Pancreas (tissue), 10 donors: ENCODE measurements around the gene STAG1. TPM values are rescaled to one million over a fixed set of nuclear protein-coding genes. Genes with fewer than 3 reads are reported as not detected.
A peak's percentile ranks its signal among the peaks of the same experiment; 100 is the strongest.
"Not testable (repeated sequence)": the region's sequence is repeated elsewhere in the genome, so short reads cannot be mapped to it uniquely, and the experiment has no call there.

ENCODE experiments used
- ATAC-seq, 4 donors: fragments of 200-7000 bp; cut with Tn5 transposase; one replicate each; pipeline versions ENCODE4 v1.8.0 to v1.9.1; 2020; ENCODE audit warnings: mild to moderate bottlenecking in 4 of 4, moderate library complexity in 4 of 4
- DNase-seq, 6 donors: peaks; one replicate each; pipeline ENCODE4 v3.0.0-alpha.2; 2020
- FAIRE-seq: peaks from 2 replicates; lab custom pipeline; 2012; peaks lifted over from hg19 to GRCh38; lab: Jason Lieb, UNC
- H3K27ac ChIP-seq, 4 donors: fragments of 200-600 bp; sonication (generic); 1 replicate in 3 of 4; 2 replicates in 1 of 4; pipeline versions ENCODE4 v1.5.0 to v1.8.0; 2020
- H3K27me3 ChIP-seq, 4 donors: fragments of 200-600 bp; one replicate each; pipeline ENCODE4 v1.8.0; 2021
- H3K36me3 ChIP-seq, 3 donors: fragments of 200-600 bp; sonication (generic) in 1 of 3; one replicate each; pipeline versions ENCODE4 v1.5.0 to v1.8.0; 2020 to 2021
- H3K4me1 ChIP-seq, 3 donors: fragments of 200-600 bp; one replicate each; pipeline ENCODE4 v1.8.0; 2021
- H3K4me3 ChIP-seq, 4 donors: fragments of 200-600 bp; sonication (generic) in 2 of 4; one replicate each; pipeline versions ENCODE4 v1.5.0 to v1.8.0; 2020 to 2021
- H3K9me3 ChIP-seq, 4 donors: fragments of 200-600 bp; one replicate each; pipeline ENCODE4 v1.8.0; 2021
- WGBS, 2 donors: extraction: QIAGEN DNeasy Blood & Tissue Kit; methylation state at CpG; one replicate each; pipeline ENCODE4 v1.1.7; 2013; 5-methylcytosine and 5-hydroxymethylcytosine counted together
- intact Hi-C, 3 donors: fragments of 100-400 bp; cut with DNase I; formaldehyde crosslinking; loops; one replicate each; pipeline versions ENCODE4 v1.11.1 to v1.14.2; 2022
- polyA plus RNA-seq, 2 donors: library from polyadenylated mRNA; stranded (reverse); fragments of 200-250 nt; gene quantifications; one replicate each; pipeline ENCODE4 v1.2.3, GENCODE V29; 2013
- total RNA-seq, 6 donors: library from RNA; stranded (reverse); fragmentation: NEBNext Ultra II Directional in 4 of 6; extraction: Animal tissue kit (Norgen Biotek cat#: 25700) in 4 of 6; gene quantifications; one replicate each; pipeline versions ENCODE4 v1.2.1 to v1.2.4, GENCODE V29; 2021 to 2023
- TF ChIP-seq, protein P1 (sequence below), 4 donors: fragments of 200-600 bp; sonication (generic) in 3 of 4; IDR thresholded peaks; one replicate each; pipeline versions ENCODE4 v1.5.0 to v1.8.0; 2021; ENCODE audit warnings: antibody characterized with exemption in 4 of 4
- donor health status: healthy with polysubstance abuse.
- donor health status: DM: no; HTN: no; CAD: no; lungs with moderate emphysema.
- donor health status: DM: no; HTN: no; CAD: no.
- donor health status: control.
- donor health status: control.
- donor health status: Bipolar disorder and iron deficiency.
- donor health status: DM: yes; HTN: yes; CAD: no.
- donor health status: DM: no; HTN: no; CAD: no.
- donor health status: DM: no; HTN: no; CAD: no.
- donor health status: DM: yes; HTN: yes; CAD: no.

Gene STAG1
- total and polyA plus RNA-seq, 8 donors = 6.8 to 24.1 (median 18.6) TPM

- H3K4me1 ChIP-seq = peaks cover 15 to 24% (median 15%) of the 10 kb centered on the region in 3 donors
- H3K4me3 ChIP-seq = no peak overlapping the region
- DNase-seq (no peak), FAIRE-seq (no peak), ATAC-seq (no peak)
- peak overlapping the region in 2 of 4 donors; percentile 14 to 27 for H3K27ac ChIP-seq
- 27 to 30% methylated on average over 4 of the region's 4 CpGs for WGBS, 2 donors
- TF ChIP-seq, protein P1, sequence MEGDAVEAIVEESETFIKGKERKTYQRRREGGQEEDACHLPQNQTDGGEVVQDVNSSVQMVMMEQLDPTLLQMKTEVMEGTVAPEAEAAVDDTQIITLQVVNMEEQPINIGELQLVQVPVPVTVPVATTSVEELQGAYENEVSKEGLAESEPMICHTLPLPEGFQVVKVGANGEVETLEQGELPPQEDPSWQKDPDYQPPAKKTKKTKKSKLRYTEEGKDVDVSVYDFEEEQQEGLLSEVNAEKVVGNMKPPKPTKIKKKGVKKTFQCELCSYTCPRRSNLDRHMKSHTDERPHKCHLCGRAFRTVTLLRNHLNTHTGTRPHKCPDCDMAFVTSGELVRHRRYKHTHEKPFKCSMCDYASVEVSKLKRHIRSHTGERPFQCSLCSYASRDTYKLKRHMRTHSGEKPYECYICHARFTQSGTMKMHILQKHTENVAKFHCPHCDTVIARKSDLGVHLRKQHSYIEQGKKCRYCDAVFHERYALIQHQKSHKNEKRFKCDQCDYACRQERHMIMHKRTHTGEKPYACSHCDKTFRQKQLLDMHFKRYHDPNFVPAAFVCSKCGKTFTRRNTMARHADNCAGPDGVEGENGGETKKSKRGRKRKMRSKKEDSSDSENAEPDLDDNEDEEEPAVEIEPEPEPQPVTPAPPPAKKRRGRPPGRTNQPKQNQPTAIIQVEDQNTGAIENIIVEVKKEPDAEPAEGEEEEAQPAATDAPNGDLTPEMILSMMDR (IDR thresholded peaks at IDR 0.05) = no peak
- no peaks in the 10 kb centered on the region for H3K9me3 ChIP-seq
- intact Hi-C loops = loop anchor here in 1 of 3 donors (10.0 kb wide), 1 partner anchor 674 kb away; no protein-coding TSS in a partner anchor
- H3K27me3 ChIP-seq = no peaks in the 10 kb centered on the region
- no peaks in the 10 kb centered on the region for H3K36me3 ChIP-seq
Measured at GRCh38 chr3:136749091-136749490, 3.1 kb downstream of the STAG1 start.

DNA sequence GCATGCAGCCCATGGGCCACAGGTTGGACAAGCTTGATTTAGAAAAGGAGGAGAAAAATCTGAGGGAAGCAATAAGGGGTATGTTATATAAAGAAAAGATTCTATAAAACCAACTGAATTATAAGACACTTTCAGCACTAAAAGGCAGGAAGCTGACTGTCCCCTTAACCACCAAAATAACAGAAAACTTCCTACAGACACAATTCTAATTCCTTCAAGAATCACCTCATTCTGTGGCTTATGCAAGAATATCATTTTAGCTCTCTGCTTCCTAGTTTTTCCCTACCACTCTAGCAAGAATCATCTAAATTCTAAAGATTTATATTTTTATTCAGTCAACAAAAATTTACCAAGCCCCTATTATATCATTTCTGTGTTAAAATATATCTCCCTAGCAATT is 6.3 kb downstream of the STAG1 start:
- Histone ChIP-seq H3K36me3 (no peaks in the 10 kb centered on the region), H3K4me1 (peaks cover 14 to 15% (median 15%) of the 10 kb centered on the region in 3 donors), H3K27me3 (no peaks in the 10 kb centered on the region), H3K4me3 (no peak overlapping the region), H3K9me3 (no peaks in the 10 kb centered on the region), H3K27ac (no peak overlapping the region)
- intact Hi-C loops = loop anchor here in 1 of 3 donors (10.0 kb wide), 1 partner anchor 671 kb away; no protein-coding TSS in a partner anchor
- DNase-seq (no peak), FAIRE-seq (no peak), ATAC-seq (no peak)
- TF ChIP-seq, protein P1 (IDR thresholded peaks at IDR 0.05) = no peak

- H3K27ac ChIP-seq = no peak overlapping the region
- TF ChIP-seq, protein P1 (IDR thresholded peaks at IDR 0.05) = no peak
- H3K4me3 ChIP-seq = no peak overlapping the region
- 66 to 74% methylated on average over 2 of the region's 2 CpGs for WGBS, 2 donors
- DNase-seq (no peak), FAIRE-seq (no peak), ATAC-seq (peak in 1 of 4 donors; percentile 17)
- intact Hi-C loops = loop anchor here in 1 of 3 donors (10.0 kb wide), 1 partner anchor 666 kb away; no protein-coding TSS in a partner anchor
- H3K4me1 ChIP-seq = no peaks in the 10 kb centered on the region
- H3K9me3 ChIP-seq = no peaks in the 10 kb centered on the region
- no peaks in the 10 kb centered on the region for H3K36me3 ChIP-seq
- no peaks in the 10 kb centered on the region for H3K27me3 ChIP-seq
Measured at GRCh38 chr3:136741063-136741462, 11.1 kb downstream of the STAG1 start.

DNA sequence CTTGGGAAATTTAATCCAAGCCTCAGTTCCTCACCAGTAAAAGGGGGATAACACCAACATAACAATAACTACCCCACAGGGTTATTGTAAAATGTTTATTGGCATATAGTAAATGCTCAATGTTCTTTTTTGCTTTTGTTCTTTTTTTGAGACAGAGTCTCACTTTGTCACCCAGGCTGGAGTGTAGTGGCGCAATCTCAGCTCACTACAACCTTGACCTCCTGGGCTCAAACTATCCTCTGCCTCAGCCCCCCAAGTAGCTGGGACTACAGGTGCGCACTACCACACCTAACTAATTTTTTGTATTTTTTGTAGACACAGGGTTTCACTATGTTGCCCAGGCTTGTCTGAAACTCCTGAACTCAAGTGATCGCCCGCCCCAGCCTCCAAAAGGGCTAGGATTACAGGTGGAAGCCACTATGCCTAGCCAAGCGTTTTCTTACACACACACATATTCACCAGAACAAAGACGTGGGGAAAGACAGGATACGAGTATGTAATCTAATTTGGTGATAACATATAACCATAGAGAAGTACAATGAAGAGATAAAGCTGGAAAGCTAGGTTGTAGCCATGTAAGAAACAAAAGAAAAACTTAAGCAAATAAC is 11.7 kb downstream of the STAG1 start:
- FAIRE-seq = no peak
- 84 to 86% methylated on average over 7 of the region's 7 CpGs for WGBS, 2 donors
- intact Hi-C loops = loop anchor here in 1 of 3 donors (10.0 kb wide), 1 partner anchor 666 kb away; no protein-coding TSS in a partner anchor

DNA sequence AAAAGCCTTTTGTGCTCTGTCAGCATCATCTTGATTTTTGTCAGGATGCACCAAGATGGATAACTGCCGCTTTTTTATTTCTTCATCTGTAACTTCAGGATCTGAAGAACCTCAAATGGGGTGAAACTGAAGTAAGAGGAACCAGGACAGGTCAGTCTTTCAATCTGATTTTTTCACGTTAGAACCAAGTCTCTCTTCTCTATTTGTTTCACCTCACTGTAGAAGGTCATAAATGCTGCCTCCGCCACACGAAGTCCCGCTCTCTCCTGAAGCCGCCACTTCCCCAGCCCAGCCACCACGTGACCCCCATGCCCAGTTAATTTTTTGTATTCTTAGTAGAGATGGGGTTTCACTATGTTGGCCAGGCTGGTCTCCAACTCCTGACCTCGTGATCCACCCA is 15.2 kb downstream of the STAG1 start:
- FAIRE-seq, intact Hi-C loops, ATAC-seq: not testable (repeated sequence)

More for the DNA sequence above, 11.7 kb downstream of the STAG1 start:
- DNase-seq = no peak
- Histone ChIP-seq H3K9me3 (no peaks in the 10 kb centered on the region), H3K4me1 (no peaks in the 10 kb centered on the region), H3K36me3 (no peaks in the 10 kb centered on the region), H3K27me3 (no peaks in the 10 kb centered on the region), H3K27ac (no peak overlapping the region), H3K4me3 (no peak overlapping the region)
- no peak for ATAC-seq
- TF ChIP-seq, protein P1 (IDR thresholded peaks at IDR 0.05) = no peak

More for the DNA sequence above, 15.2 kb downstream of the STAG1 start:
- H3K36me3 ChIP-seq, H3K4me3 ChIP-seq, DNase-seq, H3K27me3 ChIP-seq, H3K27ac ChIP-seq, H3K9me3 ChIP-seq: not testable (repeated sequence)
- H3K4me1 ChIP-seq = peaks cover 4 to 11% (median 4%) of the 10 kb centered on the region in 3 donors
- 90% methylated on average over 8 of the region's 8 CpGs for WGBS, 2 donors
